H9 (cell line): ENCODE measurements around the gene PTK6. TPM values are rescaled to one million over a fixed set of nuclear protein-coding genes. Genes with fewer than 3 reads are reported as not detected.
A peak's percentile ranks its signal among the peaks of the same experiment; 100 is the strongest.

Source experiments
- DNase-seq: peaks from one replicate; pipeline ENCODE4 v3.0.0-alpha.2; 2017
- H2AFZ ChIP-seq: one replicate; pipeline ENCODE4 v1.6.1; 2013; ENCODE audit warnings: mild to moderate bottlenecking, low read length, control low read depth, moderate library complexity
- H2AK5ac ChIP-seq: 2 replicates; pipeline ENCODE4 v1.6.1; 2013; ENCODE audit warnings: low read length, control low read depth, mixed read lengths; ENCODE audit not compliant: insufficient read length
- H2BK120ac ChIP-seq: one replicate; pipeline ENCODE4 v1.6.1; 2013; ENCODE audit warnings: low read depth, mild to moderate bottlenecking, low read length, control low read depth, inconsistent platforms; ENCODE audit not compliant: poor library complexity, severe bottlenecking
- H2BK12ac ChIP-seq: 2 replicates; pipeline ENCODE4 v1.6.1; 2013; ENCODE audit warnings: low read length, control low read depth, mixed read lengths, low read depth; ENCODE audit not compliant: insufficient read length
- H2BK15ac ChIP-seq: 2 replicates; pipeline ENCODE4 v1.6.1; 2013; ENCODE audit warnings: low read depth, low read length, control low read depth
- H2BK20ac ChIP-seq: one replicate; pipeline ENCODE4 v1.6.1; 2013; ENCODE audit warnings: low read depth, mild to moderate bottlenecking, low read length, control low read depth, inconsistent platforms; ENCODE audit not compliant: poor library complexity, severe bottlenecking
- H2BK5ac ChIP-seq: 2 replicates; pipeline ENCODE4 v1.6.1; 2013; ENCODE audit warnings: low read length, control low read depth, mixed read lengths; ENCODE audit not compliant: insufficient read length
- H3K14ac ChIP-seq: 2 replicates; pipeline ENCODE4 v1.6.1; 2013; ENCODE audit warnings: low read length, control low read depth; ENCODE audit not compliant: insufficient read depth
- H3K18ac ChIP-seq: 2 replicates; pipeline ENCODE4 v1.6.1; 2013; ENCODE audit warnings: low read depth, mild to moderate bottlenecking, mixed read lengths, low read length, control low read depth; ENCODE audit not compliant: insufficient read length
- H3K23ac ChIP-seq: 2 replicates; pipeline ENCODE4 v1.6.1; 2013; ENCODE audit warnings: low read length, control low read depth, mixed read lengths, low read depth; ENCODE audit not compliant: insufficient read length
- H3K23me2 ChIP-seq: 2 replicates; pipeline ENCODE4 v1.6.1; 2013; ENCODE audit warnings: low read depth, mild to moderate bottlenecking, mixed read lengths, low read length, control low read depth; ENCODE audit not compliant: insufficient read length, poor library complexity, severe bottlenecking
- H3K27ac ChIP-seq: 2 replicates; pipeline ENCODE4 v1.5.1; 2013; ENCODE audit warnings: low read length, control low read depth, mixed read lengths, low read depth; ENCODE audit not compliant: insufficient read length
- H3K27me3 ChIP-seq: 2 replicates; pipeline ENCODE4 v1.6.1; 2013; ENCODE audit warnings: low read length, control low read depth, inconsistent platforms; ENCODE audit not compliant: insufficient read depth
- H3K4ac ChIP-seq: 2 replicates; pipeline ENCODE4 v1.6.1; 2013; ENCODE audit warnings: low read depth, mild to moderate bottlenecking, control low read depth, inconsistent platforms, low read length, moderate library complexity
- H3K4me1 ChIP-seq: 2 replicates; pipeline ENCODE4 v1.6.1; 2013; ENCODE audit warnings: low read length, control low read depth, inconsistent platforms; ENCODE audit not compliant: insufficient read depth
- H3K4me2 ChIP-seq: 2 replicates; pipeline ENCODE4 v1.6.1; 2013; ENCODE audit warnings: low read length, control low read depth, mixed read lengths; ENCODE audit not compliant: insufficient read length, insufficient read depth
- H3K56ac ChIP-seq: 2 replicates; pipeline ENCODE4 v1.6.1; 2013; ENCODE audit warnings: low read depth, mild to moderate bottlenecking, mixed read lengths, low read length, control low read depth; ENCODE audit not compliant: insufficient read length
- H3K79me1 ChIP-seq: 2 replicates; pipeline ENCODE4 v1.6.1; 2013; ENCODE audit warnings: low read depth, mild to moderate bottlenecking, moderate library complexity, low read length, control low read depth, inconsistent platforms; ENCODE audit not compliant: insufficient read depth, poor library complexity, severe bottlenecking
- H3K79me2 ChIP-seq: 2 replicates; pipeline ENCODE4 v1.6.1; 2013; ENCODE audit warnings: low read length, control low read depth, inconsistent platforms; ENCODE audit not compliant: insufficient read depth
- H3K9ac ChIP-seq: 2 replicates; pipeline ENCODE4 v1.6.1; 2013; ENCODE audit warnings: low read length, control low read depth, mixed read lengths; ENCODE audit not compliant: insufficient read length; ENCODE audit errors: extremely low read depth
- H3K9me3 ChIP-seq: one replicate; pipeline ENCODE4 v1.6.1; 2013; ENCODE audit warnings: low read depth, low read length, inconsistent platforms; ENCODE audit not compliant: control insufficient read depth
- H3T11ph ChIP-seq: one replicate; pipeline ENCODE4 v1.6.1; 2013; ENCODE audit warnings: mild to moderate bottlenecking, low read length, control low read depth, inconsistent platforms
- H4K20me1 ChIP-seq: one replicate; pipeline ENCODE4 v1.6.1; 2013; ENCODE audit not compliant: control insufficient read depth, insufficient read length, insufficient read depth
- H4K5ac ChIP-seq: 2 replicates; pipeline ENCODE4 v1.6.1; 2013; ENCODE audit warnings: low read depth, mild to moderate bottlenecking, mixed read lengths, low read length, control low read depth; ENCODE audit not compliant: insufficient read length
- H4K8ac ChIP-seq: replicated peaks from 2 replicates; pipeline ENCODE4 v1.6.1; 2013; ENCODE audit warnings: low read length, control low read depth, mixed read lengths, low read depth; ENCODE audit not compliant: insufficient read length
- H4K91ac ChIP-seq: 2 replicates; pipeline ENCODE4 v1.6.1; 2013; ENCODE audit warnings: low read depth, mild to moderate bottlenecking, moderate library complexity, mixed read lengths, low read length, control low read depth; ENCODE audit not compliant: insufficient read length
- H3K27ac Mint-ChIP-seq, 3 experiments: 2 replicates in 2 of 3; 3 replicates in 1 of 3; pipeline ENCODE4 v1.8.0; 2020 to 2021; ENCODE audit warnings: mixed read lengths in 3 of 3, mild to moderate bottlenecking in 1 of 3, moderate library complexity in 1 of 3
- H3K27me3 Mint-ChIP-seq: 2 replicates; pipeline ENCODE4 v1.8.0; 2021; ENCODE audit warnings: low read depth, mild to moderate bottlenecking, moderate library complexity, mixed read lengths
- H3K36me3 Mint-ChIP-seq, 3 experiments: 2 replicates in 2 of 3; 3 replicates in 1 of 3; pipeline ENCODE4 v1.8.0; 2020 to 2021; ENCODE audit warnings: low read depth in 3 of 3, mixed read lengths in 3 of 3; ENCODE audit not compliant: insufficient read depth in 1 of 3
- H3K4me1 Mint-ChIP-seq, 2 experiments: 2 replicates each; pipeline ENCODE4 v1.8.0; 2020; ENCODE audit warnings: mixed read lengths in 2 of 2
- H3K4me3 Mint-ChIP-seq, 2 experiments: 2 replicates in 1 of 2; 3 replicates in 1 of 2; pipeline ENCODE4 v1.8.0; 2020 to 2021; ENCODE audit warnings: mild to moderate bottlenecking in 2 of 2, mixed read lengths in 2 of 2, moderate library complexity in 1 of 2
- H3K9me3 Mint-ChIP-seq, 2 experiments: 2 replicates in 1 of 2; 3 replicates in 1 of 2; pipeline ENCODE4 v1.8.0; 2020; ENCODE audit warnings: mild to moderate bottlenecking in 2 of 2, mixed read lengths in 2 of 2, moderate library complexity in 1 of 2
- WGBS: extraction: QIAGEN DNeasy Blood & Tissue Kit; methylation state at CpG from one replicate; pipeline ENCODE4 v1.1.7; 2013; ENCODE audit warnings: missing lambda C conversion rate, low lambda C conversion rate, mixed read lengths; ENCODE audit not compliant: insufficient read length; ENCODE audit errors: extremely low coverage; 5-methylcytosine and 5-hydroxymethylcytosine counted together
- total RNA-seq: library from RNA; stranded (reverse); gene quantifications from 2 replicates; pipeline ENCODE4 v1.2.1, GENCODE V29; 2021
- TF ChIP-seq, protein P1 (sequence below): fragments of 200-600 bp; sonication (generic); conservative IDR thresholded peaks from 3 replicates; pipeline ENCODE4 v1.8.0; 2021; ENCODE audit warnings: antibody characterized with exemption, mild to moderate bottlenecking

The PTK6 gene
- total RNA-seq, 1 experiment from 2014 or later = 0.46 TPM

DNA sequence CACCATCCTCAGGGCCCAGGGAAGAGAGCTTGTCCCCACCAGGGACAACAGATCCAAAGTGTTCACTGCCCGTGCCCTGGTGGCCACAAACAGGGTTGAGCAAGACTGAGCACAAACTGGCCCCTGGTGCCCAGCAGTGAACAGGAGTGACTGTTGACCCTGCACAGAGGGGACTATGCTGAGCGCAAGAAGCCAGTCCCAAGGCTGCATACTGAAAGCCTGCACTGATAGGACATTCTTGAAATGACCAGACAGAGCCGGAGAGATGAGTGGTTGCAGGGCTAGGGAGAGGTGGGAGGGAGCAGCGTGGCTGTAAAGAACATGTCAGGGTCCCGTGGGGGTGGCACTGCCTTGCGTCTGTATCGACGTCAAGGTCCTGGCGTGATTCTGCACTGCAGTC, 13.9 kb upstream of the PTK6 start:
- Histone ChIP-seq H2BK5ac (no peak overlapping the region), H4K91ac (no peak overlapping the region), H3K18ac (no peak overlapping the region), H3K23ac (no peak overlapping the region), H3K27ac (no peak overlapping the region), H2BK12ac (no peak overlapping the region), H3K9me3 (no peaks in the 10 kb centered on the region), H4K20me1 (peaks cover 3% of the 10 kb centered on the region), H2BK120ac (no peak overlapping the region), H3K4me2 (no peak overlapping the region), H3K23me2 (peaks cover 9% of the 10 kb centered on the region), H2AK5ac (no peak overlapping the region), H4K8ac (no peak overlapping the region), H2BK20ac (no peak overlapping the region), H3T11ph (no peak overlapping the region), H3K14ac (no peak overlapping the region), H2AFZ (no peak overlapping the region), H3K56ac (no peak overlapping the region), H4K5ac (no peak overlapping the region), H3K4ac (no peak overlapping the region), H2BK15ac (no peak overlapping the region), H3K9ac (no peak overlapping the region), H3K79me2 (no peaks in the 10 kb centered on the region), H3K27me3 (no peaks in the 10 kb centered on the region), H3K4me1 (peaks cover 2% of the 10 kb centered on the region; the same call in 1 of the 2 replicates), H3K79me1 (no peaks in the 10 kb centered on the region)
- H3K27ac Mint-ChIP-seq = 0 out of 7 replicates have a peak overlapping the region, but pooled peaks of 1 of the 3 experiments have one; percentile 60
- H3K4me3 Mint-ChIP-seq = no peak overlapping the region
- WGBS = no CpG with 5 or more reads among the region's 9 CpGs
- TF ChIP-seq, protein P1, sequence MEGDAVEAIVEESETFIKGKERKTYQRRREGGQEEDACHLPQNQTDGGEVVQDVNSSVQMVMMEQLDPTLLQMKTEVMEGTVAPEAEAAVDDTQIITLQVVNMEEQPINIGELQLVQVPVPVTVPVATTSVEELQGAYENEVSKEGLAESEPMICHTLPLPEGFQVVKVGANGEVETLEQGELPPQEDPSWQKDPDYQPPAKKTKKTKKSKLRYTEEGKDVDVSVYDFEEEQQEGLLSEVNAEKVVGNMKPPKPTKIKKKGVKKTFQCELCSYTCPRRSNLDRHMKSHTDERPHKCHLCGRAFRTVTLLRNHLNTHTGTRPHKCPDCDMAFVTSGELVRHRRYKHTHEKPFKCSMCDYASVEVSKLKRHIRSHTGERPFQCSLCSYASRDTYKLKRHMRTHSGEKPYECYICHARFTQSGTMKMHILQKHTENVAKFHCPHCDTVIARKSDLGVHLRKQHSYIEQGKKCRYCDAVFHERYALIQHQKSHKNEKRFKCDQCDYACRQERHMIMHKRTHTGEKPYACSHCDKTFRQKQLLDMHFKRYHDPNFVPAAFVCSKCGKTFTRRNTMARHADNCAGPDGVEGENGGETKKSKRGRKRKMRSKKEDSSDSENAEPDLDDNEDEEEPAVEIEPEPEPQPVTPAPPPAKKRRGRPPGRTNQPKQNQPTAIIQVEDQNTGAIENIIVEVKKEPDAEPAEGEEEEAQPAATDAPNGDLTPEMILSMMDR = no peak
- no peaks in the 10 kb centered on the region; a peak in 1 of 7 replicates for H3K36me3 Mint-ChIP-seq
- no peaks in the 10 kb centered on the region; the same call in 1 of the 2 replicates for H3K27me3 Mint-ChIP-seq
- H3K4me1 Mint-ChIP-seq = peaks cover 17 to 36% of the 10 kb centered on the region in 2 experiments
- no peak for DNase-seq
- no peaks in the 10 kb centered on the region for H3K9me3 Mint-ChIP-seq
